DOHH2 (cell line): Measurements from ENCODE around the gene LAT.

ENCODE experiments used
- H3F3A ChIP-seq: fragments of 200-600 bp; sonication (generic), shearing (Covaris generic); 2 replicates; pipeline ENCODE4 v1.6.0; 2016; ENCODE audit warnings: antibody characterized with exemption, mild to moderate bottlenecking; ENCODE audit not compliant: control insufficient read depth, insufficient read depth
- H3K27ac ChIP-seq: fragments of 200-600 bp; sonication (generic); 2 replicates; pipeline ENCODE4 v1.5.1; 2014; ENCODE audit warnings: low read depth, mild to moderate bottlenecking, low read length, moderate library complexity
- H3K27me3 ChIP-seq: fragments of 200-600 bp; sonication (generic); 2 replicates; pipeline ENCODE4 v1.6.1; 2014; ENCODE audit warnings: mild to moderate bottlenecking, low read length, mixed read lengths; ENCODE audit not compliant: control insufficient read depth
- H3K36me3 ChIP-seq: fragments of 200-600 bp; sonication (generic); 2 replicates; pipeline ENCODE4 v1.6.1; 2014; ENCODE audit warnings: mild to moderate bottlenecking, low read length, moderate library complexity, mixed read lengths; ENCODE audit not compliant: control insufficient read depth
- H3K4me1 ChIP-seq: fragments of 200-600 bp; sonication (generic); 2 replicates; pipeline ENCODE4 v1.6.1; 2014; ENCODE audit warnings: mild to moderate bottlenecking, low read length, mixed read lengths; ENCODE audit not compliant: control insufficient read depth
- H3K4me2 ChIP-seq: fragments of 200-600 bp; sonication (generic); 2 replicates; pipeline ENCODE4 v1.6.0; 2014; ENCODE audit warnings: mild to moderate bottlenecking, low read length, moderate library complexity
- H3K4me3 ChIP-seq: fragments of 200-600 bp; sonication (generic); 2 replicates; pipeline ENCODE4 v1.5.1; 2014; ENCODE audit warnings: mild to moderate bottlenecking, low read length, mixed read lengths
- H3K79me2 ChIP-seq: fragments of 200-600 bp; sonication (generic); 2 replicates; pipeline ENCODE4 v1.6.1; 2014; ENCODE audit warnings: mild to moderate bottlenecking, low read length, mixed read lengths; ENCODE audit not compliant: control insufficient read depth
- H3K9me2 ChIP-seq: fragments of 200-600 bp; sonication (generic); replicated peaks from 2 replicates; pipeline ENCODE4 v1.6.1; 2014; ENCODE audit warnings: mild to moderate bottlenecking, low read length, mixed read lengths; ENCODE audit not compliant: control insufficient read depth
- H3K9me3 ChIP-seq: fragments of 200-600 bp; sonication (generic); 2 replicates; pipeline ENCODE4 v1.6.1; 2014; ENCODE audit warnings: antibody characterized with exemption, low read length, mixed read lengths; ENCODE audit not compliant: control insufficient read depth, insufficient read depth
- H4K20me1 ChIP-seq: fragments of 200-600 bp; sonication (generic); 2 replicates; pipeline ENCODE4 v1.6.0; 2014; ENCODE audit warnings: low read depth, mild to moderate bottlenecking, antibody characterized with exemption, low read length, moderate library complexity; ENCODE audit not compliant: control insufficient read depth, insufficient read depth
- EZH2phosphoT487 ChIP-seq: fragments of 200-600 bp; sonication (generic); IDR thresholded peaks from 2 replicates; pipeline ENCODE4 v1.6.1; 2017; ENCODE audit warnings: borderline replicate concordance, mild to moderate bottlenecking, antibody characterized with exemption, low read length, moderate library complexity, mixed read lengths
- TF ChIP-seq, protein P1 (sequence below): fragments of 200-600 bp; sonication (generic); IDR thresholded peaks from one replicate; pipeline ENCODE4 v1.5.1; 2014; ENCODE audit warnings: antibody characterized with exemption, mild to moderate bottlenecking, low read depth, low read length; ENCODE audit not compliant: poor library complexity, severe bottlenecking

Gene LAT

DNA sequence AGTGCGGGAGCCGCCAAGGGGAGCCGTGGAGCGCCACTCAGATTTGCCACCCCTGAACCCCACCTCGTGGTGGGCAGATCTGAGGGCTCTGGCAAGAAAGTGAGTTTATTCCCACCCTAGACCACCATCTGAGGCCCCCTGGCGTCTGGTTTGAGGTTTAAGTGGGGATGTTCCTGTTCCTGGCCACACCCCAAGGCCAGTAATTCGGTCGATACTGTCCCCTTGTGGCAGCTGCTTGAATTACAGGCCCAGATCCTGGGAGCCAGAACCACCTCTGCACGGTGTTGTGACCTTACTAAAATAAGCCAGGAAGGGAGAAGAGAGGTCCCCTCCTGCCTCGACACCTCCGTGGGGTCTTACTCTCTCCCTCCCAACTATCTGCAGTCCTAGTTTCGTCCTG lies 3.3 kb upstream of the LAT start:
- Histone ChIP-seq H3K9me3 (peaks cover 9% of the 10 kb centered on the region; the same call in 1 of the 2 replicates), H3F3A (0 out of 2 replicates have a peak, but pooled peaks cover 1% of the 10 kb centered on the region), H3K27ac (no peak overlapping the region), H3K4me1 (peaks cover 16% of the 10 kb centered on the region), H3K4me3 (no peak overlapping the region), H3K79me2 (peaks cover 3% of the 10 kb centered on the region), H3K9me2 (no peaks in the 10 kb centered on the region), H3K4me2 (no peak overlapping the region), H3K27me3 (no peaks in the 10 kb centered on the region), H4K20me1 (no peaks in the 10 kb centered on the region), H3K36me3 (peaks cover 16% of the 10 kb centered on the region)
- no peak for TF ChIP-seq EZH2phosphoT487
- TF ChIP-seq, protein P1, sequence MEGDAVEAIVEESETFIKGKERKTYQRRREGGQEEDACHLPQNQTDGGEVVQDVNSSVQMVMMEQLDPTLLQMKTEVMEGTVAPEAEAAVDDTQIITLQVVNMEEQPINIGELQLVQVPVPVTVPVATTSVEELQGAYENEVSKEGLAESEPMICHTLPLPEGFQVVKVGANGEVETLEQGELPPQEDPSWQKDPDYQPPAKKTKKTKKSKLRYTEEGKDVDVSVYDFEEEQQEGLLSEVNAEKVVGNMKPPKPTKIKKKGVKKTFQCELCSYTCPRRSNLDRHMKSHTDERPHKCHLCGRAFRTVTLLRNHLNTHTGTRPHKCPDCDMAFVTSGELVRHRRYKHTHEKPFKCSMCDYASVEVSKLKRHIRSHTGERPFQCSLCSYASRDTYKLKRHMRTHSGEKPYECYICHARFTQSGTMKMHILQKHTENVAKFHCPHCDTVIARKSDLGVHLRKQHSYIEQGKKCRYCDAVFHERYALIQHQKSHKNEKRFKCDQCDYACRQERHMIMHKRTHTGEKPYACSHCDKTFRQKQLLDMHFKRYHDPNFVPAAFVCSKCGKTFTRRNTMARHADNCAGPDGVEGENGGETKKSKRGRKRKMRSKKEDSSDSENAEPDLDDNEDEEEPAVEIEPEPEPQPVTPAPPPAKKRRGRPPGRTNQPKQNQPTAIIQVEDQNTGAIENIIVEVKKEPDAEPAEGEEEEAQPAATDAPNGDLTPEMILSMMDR: peak; percentile 93

DNA sequence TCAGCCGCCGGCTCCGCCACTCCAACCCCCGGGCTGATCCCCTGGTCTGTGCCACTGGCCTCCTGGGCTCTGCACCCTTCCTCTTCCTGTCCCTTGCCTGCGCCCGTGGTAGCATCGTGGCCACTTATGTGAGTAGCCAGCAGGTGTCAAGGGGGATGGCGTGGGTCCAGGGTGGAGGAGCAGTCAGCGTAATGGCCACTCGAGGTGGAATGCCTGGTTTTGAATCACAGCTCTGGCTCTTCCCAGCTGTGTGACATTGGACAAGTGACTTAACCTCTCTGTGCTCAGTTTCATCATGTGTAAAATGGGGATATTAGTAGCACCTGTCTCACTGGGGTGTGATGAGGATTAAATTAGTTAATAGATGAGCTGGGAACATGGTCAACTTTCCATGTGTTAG lies 2.4 kb upstream of the LAT start:
- Histone ChIP-seq H3F3A (no peaks in the 10 kb centered on the region), H3K9me3 (peaks cover 9% of the 10 kb centered on the region; the same call in 1 of the 2 replicates), H3K4me3 (no peak overlapping the region), H3K27me3 (no peaks in the 10 kb centered on the region), H3K27ac (no peak overlapping the region), H4K20me1 (no peaks in the 10 kb centered on the region), H3K4me2 (no peak overlapping the region), H3K4me1 (peaks cover 16% of the 10 kb centered on the region), H3K36me3 (peaks cover 16% of the 10 kb centered on the region), H3K79me2 (peaks cover 3% of the 10 kb centered on the region), H3K9me2 (no peaks in the 10 kb centered on the region)
- TF ChIP-seq, protein P1: no peak
- TF ChIP-seq EZH2phosphoT487: no peak

DNA sequence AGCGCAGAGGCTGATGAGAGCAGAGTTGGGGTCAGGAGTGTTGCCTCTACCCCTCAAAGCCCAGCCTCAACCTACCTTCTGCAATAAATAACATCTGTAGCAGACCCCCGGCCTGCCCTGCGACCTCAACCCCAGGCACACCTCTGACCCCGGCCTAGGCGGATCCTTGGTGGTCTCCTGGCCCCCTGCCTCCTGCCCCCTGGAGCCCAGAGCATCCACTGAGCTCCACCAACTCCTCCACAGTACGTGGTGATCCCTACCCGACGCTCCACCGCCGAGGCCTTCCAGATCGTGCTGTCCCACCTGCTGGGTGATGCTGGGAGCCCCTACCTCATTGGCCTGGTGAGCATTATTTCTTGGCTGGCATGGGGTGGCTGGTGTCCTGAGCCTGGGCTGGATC lies 1.9 kb upstream of the LAT start:
- no peak overlapping the region for H3K4me2 ChIP-seq
- TF ChIP-seq, protein P1: no peak
- no peak for TF ChIP-seq EZH2phosphoT487
- H3K9me3 ChIP-seq: peaks cover 9% of the 10 kb centered on the region; the same call in 1 of the 2 replicates
- no peak overlapping the region for H3K27ac ChIP-seq
- H3K4me1 ChIP-seq: peaks cover 16% of the 10 kb centered on the region
- no peaks in the 10 kb centered on the region for H3K9me2 ChIP-seq
- no peaks in the 10 kb centered on the region for H3F3A ChIP-seq
- H3K36me3 ChIP-seq: peaks cover 16% of the 10 kb centered on the region
- H4K20me1 ChIP-seq: no peaks in the 10 kb centered on the region
- H3K4me3 ChIP-seq: no peak overlapping the region
- no peaks in the 10 kb centered on the region for H3K79me2 ChIP-seq
- no peaks in the 10 kb centered on the region for H3K27me3 ChIP-seq
